DND-41 (cell line): ENCODE measurements around the gene TRIM59.

Source experiments
- EZH2 ChIP-seq: IDR thresholded peaks from 3 replicates; pipeline ENCODE4 v1.6.1; 2012; ENCODE audit warnings: borderline replicate concordance, low read depth, mild to moderate bottlenecking, moderate library complexity, low read length, inconsistent platforms; ENCODE audit not compliant: severe bottlenecking
- TF ChIP-seq, protein P1 (sequence below): IDR thresholded peaks from 2 replicates; pipeline ENCODE4 v1.5.1; 2012; ENCODE audit warnings: borderline replicate concordance, low read length, moderate library complexity, mild to moderate bottlenecking; ENCODE audit not compliant: poor library complexity, severe bottlenecking; ENCODE audit errors: extremely low read depth

DNA sequence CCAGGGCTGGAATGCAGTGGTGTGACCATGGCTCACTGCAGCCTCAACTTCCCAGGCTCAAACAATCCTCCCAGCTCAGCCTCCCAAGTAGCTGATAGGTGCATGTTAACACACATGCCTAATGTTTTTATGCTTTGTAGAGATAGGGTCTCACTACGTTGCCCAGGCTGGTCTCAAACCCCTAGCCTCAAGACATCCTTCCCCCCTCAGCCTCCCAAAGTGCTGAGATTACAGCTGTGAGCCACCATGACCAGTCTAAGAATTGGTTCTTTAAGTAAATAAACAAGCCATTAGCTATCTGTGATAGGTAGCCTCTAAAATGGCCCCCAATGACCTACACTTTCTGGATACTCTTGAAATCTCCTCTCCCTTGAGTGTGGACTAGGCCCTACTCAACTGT is 3.7 kb downstream of the TRIM59 start:
- TF ChIP-seq, protein P1, sequence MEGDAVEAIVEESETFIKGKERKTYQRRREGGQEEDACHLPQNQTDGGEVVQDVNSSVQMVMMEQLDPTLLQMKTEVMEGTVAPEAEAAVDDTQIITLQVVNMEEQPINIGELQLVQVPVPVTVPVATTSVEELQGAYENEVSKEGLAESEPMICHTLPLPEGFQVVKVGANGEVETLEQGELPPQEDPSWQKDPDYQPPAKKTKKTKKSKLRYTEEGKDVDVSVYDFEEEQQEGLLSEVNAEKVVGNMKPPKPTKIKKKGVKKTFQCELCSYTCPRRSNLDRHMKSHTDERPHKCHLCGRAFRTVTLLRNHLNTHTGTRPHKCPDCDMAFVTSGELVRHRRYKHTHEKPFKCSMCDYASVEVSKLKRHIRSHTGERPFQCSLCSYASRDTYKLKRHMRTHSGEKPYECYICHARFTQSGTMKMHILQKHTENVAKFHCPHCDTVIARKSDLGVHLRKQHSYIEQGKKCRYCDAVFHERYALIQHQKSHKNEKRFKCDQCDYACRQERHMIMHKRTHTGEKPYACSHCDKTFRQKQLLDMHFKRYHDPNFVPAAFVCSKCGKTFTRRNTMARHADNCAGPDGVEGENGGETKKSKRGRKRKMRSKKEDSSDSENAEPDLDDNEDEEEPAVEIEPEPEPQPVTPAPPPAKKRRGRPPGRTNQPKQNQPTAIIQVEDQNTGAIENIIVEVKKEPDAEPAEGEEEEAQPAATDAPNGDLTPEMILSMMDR: no peak
- TF ChIP-seq EZH2: no peak
